Panc1 (cell line): ENCODE data around the gene ZNF862.

Experiments used
- CTCF ChIP-seq: fragments of 450-650 bp; IDR thresholded peaks from 2 replicates; pipeline ENCODE4 v1.5.1; 2017; ENCODE audit warnings: mild to moderate bottlenecking
- SIN3A ChIP-seq: IDR thresholded peaks from 2 replicates; pipeline ENCODE4 v1.6.1; 2012; ENCODE audit warnings: low read depth, mild to moderate bottlenecking, low read length, moderate library complexity, borderline replicate concordance; ENCODE audit not compliant: insufficient read depth
- TF ChIP-seq, protein P1 (sequence below), 2 experiments: IDR thresholded peaks; 2 replicates each; pipeline ENCODE4 v1.6.1; 2011 to 2012; ENCODE audit warnings: low read depth in 2 of 2, control low read depth in 1 of 2, low read length in 1 of 2, mild to moderate bottlenecking in 1 of 2, moderate library complexity in 1 of 2; ENCODE audit not compliant: insufficient read depth in 1 of 2

DNA sequence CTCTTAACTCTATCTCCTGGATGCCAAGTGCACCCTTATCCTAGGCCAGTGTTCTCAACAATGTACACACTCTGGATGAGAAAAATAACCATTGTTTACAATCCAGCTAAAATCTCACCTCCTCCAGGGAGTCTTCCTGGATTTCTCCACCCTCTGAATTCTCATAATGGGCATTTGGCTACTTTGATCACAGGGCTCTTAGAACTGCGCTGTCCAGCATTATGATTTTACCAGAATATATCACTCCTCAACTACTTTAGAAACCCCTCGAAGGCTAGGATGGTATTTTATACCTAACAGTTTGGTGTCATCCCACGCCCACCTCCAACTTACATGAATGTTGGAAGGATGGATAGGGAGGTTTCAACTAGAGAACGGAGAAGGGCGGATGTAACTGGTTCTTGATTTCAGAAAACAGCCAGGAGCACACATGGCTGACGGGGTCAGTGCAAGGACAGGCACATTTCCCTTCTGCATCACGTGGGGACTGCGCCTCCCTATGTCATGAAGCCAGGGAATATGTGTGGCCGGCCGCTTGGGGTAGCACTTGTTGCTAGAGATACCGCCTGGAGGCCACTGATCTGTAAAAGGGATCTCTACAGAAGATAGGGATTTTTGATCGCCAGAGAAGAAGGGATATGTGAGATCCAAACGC is 34.4 kb downstream of the ZNF862 start:
- TF ChIP-seq SIN3A, result no peak
- TF ChIP-seq, protein P1, sequence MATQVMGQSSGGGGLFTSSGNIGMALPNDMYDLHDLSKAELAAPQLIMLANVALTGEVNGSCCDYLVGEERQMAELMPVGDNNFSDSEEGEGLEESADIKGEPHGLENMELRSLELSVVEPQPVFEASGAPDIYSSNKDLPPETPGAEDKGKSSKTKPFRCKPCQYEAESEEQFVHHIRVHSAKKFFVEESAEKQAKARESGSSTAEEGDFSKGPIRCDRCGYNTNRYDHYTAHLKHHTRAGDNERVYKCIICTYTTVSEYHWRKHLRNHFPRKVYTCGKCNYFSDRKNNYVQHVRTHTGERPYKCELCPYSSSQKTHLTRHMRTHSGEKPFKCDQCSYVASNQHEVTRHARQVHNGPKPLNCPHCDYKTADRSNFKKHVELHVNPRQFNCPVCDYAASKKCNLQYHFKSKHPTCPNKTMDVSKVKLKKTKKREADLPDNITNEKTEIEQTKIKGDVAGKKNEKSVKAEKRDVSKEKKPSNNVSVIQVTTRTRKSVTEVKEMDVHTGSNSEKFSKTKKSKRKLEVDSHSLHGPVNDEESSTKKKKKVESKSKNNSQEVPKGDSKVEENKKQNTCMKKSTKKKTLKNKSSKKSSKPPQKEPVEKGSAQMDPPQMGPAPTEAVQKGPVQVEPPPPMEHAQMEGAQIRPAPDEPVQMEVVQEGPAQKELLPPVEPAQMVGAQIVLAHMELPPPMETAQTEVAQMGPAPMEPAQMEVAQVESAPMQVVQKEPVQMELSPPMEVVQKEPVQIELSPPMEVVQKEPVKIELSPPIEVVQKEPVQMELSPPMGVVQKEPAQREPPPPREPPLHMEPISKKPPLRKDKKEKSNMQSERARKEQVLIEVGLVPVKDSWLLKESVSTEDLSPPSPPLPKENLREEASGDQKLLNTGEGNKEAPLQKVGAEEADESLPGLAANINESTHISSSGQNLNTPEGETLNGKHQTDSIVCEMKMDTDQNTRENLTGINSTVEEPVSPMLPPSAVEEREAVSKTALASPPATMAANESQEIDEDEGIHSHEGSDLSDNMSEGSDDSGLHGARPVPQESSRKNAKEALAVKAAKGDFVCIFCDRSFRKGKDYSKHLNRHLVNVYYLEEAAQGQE (IDR thresholded peaks at IDR 0.05; ENCODE audit: insufficient read depth in 1 of 2, low read depth in 2 of 2, low read length in 1 of 2), result no peak
- TF ChIP-seq CTCF, result no peak; the same call in 1 of the 2 replicates
